Mucosa of descending colon (tissue), 3 donors: ENCODE measurements around the gene TARBP2. TPM values are rescaled to one million over a fixed set of nuclear protein-coding genes. Genes with fewer than 3 reads are reported as not detected.
"Not testable (repeated sequence)": the region's sequence is repeated elsewhere in the genome, so short reads cannot be mapped to it uniquely, and the experiment has no call there.

Source experiments
- ATAC-seq: fragments of 200-7000 bp; cut with Tn5 transposase; one replicate; pipeline ENCODE4 v1.9.1; 2020; ENCODE audit warnings: mild to moderate bottlenecking, moderate library complexity
- DNase-seq, 3 donors: peaks; one replicate each; pipeline ENCODE4 v3.0.0-alpha.2; 2020
- H3K36me3 ChIP-seq: fragments of 200-600 bp; one replicate; pipeline ENCODE4 v1.8.0; 2021; ENCODE audit warnings: low read depth, mild to moderate bottlenecking
- H3K4me1 ChIP-seq: fragments of 200-600 bp; one replicate; pipeline ENCODE4 v1.8.0; 2021; ENCODE audit warnings: low read depth, mild to moderate bottlenecking
- H3K4me3 ChIP-seq: fragments of 200-600 bp; one replicate; pipeline ENCODE4 v1.8.0; 2021; ENCODE audit warnings: mild to moderate bottlenecking
- H3K9me3 ChIP-seq: fragments of 200-600 bp; one replicate; pipeline ENCODE4 v1.8.0; 2021; ENCODE audit warnings: mild to moderate bottlenecking
- CTCF ChIP-seq: fragments of 200-600 bp; IDR thresholded peaks from one replicate; pipeline ENCODE4 v1.8.0; 2022; ENCODE audit warnings: antibody characterized with exemption, mild to moderate bottlenecking
- intact Hi-C, 2 donors: fragments of 100-400 bp; cut with DNase I in 1 of 2; cut with micrococcal nuclease in 1 of 2; formaldehyde crosslinking; loops; one replicate each; pipeline versions ENCODE4 v1.11.0 to v1.11.1; 2022; cut with DNase I, micrococcal nuclease
- total RNA-seq, 3 donors: library from RNA; stranded (reverse); fragmentation: NEBNext Ultra II Directional in 2 of 3; extraction: Animal tissue kit (Norgen Biotek cat#: 25700) in 2 of 3; gene quantifications; one replicate each; pipeline versions ENCODE4 v1.2.1 to v1.2.4, GENCODE V29; 2021 to 2023
- donor health status: DM: no; HTN: no; CAD: no; lungs with moderate emphysema.
- donor health status: DM: no; HTN: no; CAD: no.
- donor health status: DM: no; HTN: yes; CAD: no.

TARBP2 gene
- total RNA-seq, 3 donors from 2014 or later = 22.9 to 26.8 (median 25.1) TPM

GRCh38 chr12:53539526-53539925, 38.4 kb downstream of the TARBP2 start:
- Histone ChIP-seq H3K4me3 (no peak overlapping the region), H3K36me3 (no peaks in the 10 kb centered on the region), H3K9me3 (no peaks in the 10 kb centered on the region), H3K4me1 (peaks cover 9% of the 10 kb centered on the region)
- ATAC-seq = no peak
- intact Hi-C loops = no loop called here
- no peak for DNase-seq
- TF ChIP-seq CTCF = no peak

- Histone ChIP-seq H3K4me3 (no peak overlapping the region), H3K9me3 (no peaks in the 10 kb centered on the region), H3K4me1 (peaks cover 9% of the 10 kb centered on the region), H3K36me3 (no peaks in the 10 kb centered on the region)
- DNase-seq = peak in 2 of 3 donors; percentile 57 to 68
- peak; percentile 90 for ATAC-seq
- intact Hi-C loops = loop anchor here in 1 of 2 donors (10.0 kb wide), 1 partner anchor 131 kb away; the partner anchor contains the start of gene ATP5MC2
- TF ChIP-seq CTCF = peak; percentile 55
Measured at GRCh38 chr12:53543539-53543938, 42.5 kb downstream of the TARBP2 start.

- not testable (repeated sequence) for H3K36me3 ChIP-seq
- intact Hi-C loops = loop anchor here in 1 of 2 donors (10.0 kb wide), 1 partner anchor 126 kb away; the partner anchor contains the start of gene ATP5MC2
Measured at GRCh38 chr12:53548354-53548753, 47.3 kb downstream of the TARBP2 start.

GRCh38 chr12:53550131-53550530, 49.0 kb downstream of the TARBP2 start:
- H3K9me3 ChIP-seq, ATAC-seq, H3K4me1 ChIP-seq, H3K36me3 ChIP-seq, H3K4me3 ChIP-seq, DNase-seq: not testable (repeated sequence)
- intact Hi-C loops = loop anchor here in 1 of 2 donors (10.0 kb wide), 1 partner anchor 125 kb away; the partner anchor contains the start of gene ATP5MC2

More at GRCh38 chr12:53548354-53548753, 47.3 kb downstream of the TARBP2 start:
- not testable (repeated sequence) for H3K9me3 ChIP-seq, H3K4me3 ChIP-seq, DNase-seq, ATAC-seq, H3K4me1 ChIP-seq

- Histone ChIP-seq H3K4me1 (no peaks in the 10 kb centered on the region), H3K4me3 (no peak overlapping the region), H3K36me3 (no peaks in the 10 kb centered on the region), H3K9me3 (no peaks in the 10 kb centered on the region)
- no peak for DNase-seq
- ATAC-seq = peak; percentile 61
- TF ChIP-seq CTCF = no peak
- intact Hi-C loops = loop anchor here in 1 of 2 donors (10.0 kb wide), 1 partner anchor 124 kb away; the partner anchor contains the start of gene ATP5MC2
Measured at GRCh38 chr12:53550595-53550994, 49.5 kb downstream of the TARBP2 start.

GRCh38 chr12:53551889-53552291, 50.8 kb downstream of the TARBP2 start:
- Histone ChIP-seq H3K9me3 (no peaks in the 10 kb centered on the region), H3K4me1 (no peaks in the 10 kb centered on the region), H3K36me3 (no peaks in the 10 kb centered on the region), H3K4me3 (no peak overlapping the region)
- ATAC-seq (no peak), DNase-seq (no peak)
- no peak for TF ChIP-seq CTCF
- intact Hi-C loops = loop anchor here in 1 of 2 donors (10.0 kb wide), 1 partner anchor 123 kb away; the partner anchor contains the start of gene ATP5MC2
